NCI-H345 treated with DMSO at 0.1 percent for 48 hours (cell line): ENCODE measurements around the gene IFITM10.

Experiments used
- DNase-seq: peaks from one replicate; lab custom pipeline; 2025; ENCODE audit not compliant: unreplicated experiment; lab: John Stamatoyannopoulos, UW

Gene IFITM10

GRCh38 chr11:1742371-1742770 lies 8.0 kb downstream of the IFITM10 start:
- DNase-seq, result no peak

GRCh38 chr11:1741741-1742140 lies 8.7 kb downstream of the IFITM10 start:
- DNase-seq, result no peak

GRCh38 chr11:1740786-1741530 lies 9.4 kb downstream of the IFITM10 start:
- DNase-seq, result no peak

GRCh38 chr11:1739576-1739975 lies 10.8 kb downstream of the IFITM10 start:
- DNase-seq, result no peak

GRCh38 chr11:1738380-1738779 lies 12.0 kb downstream of the IFITM10 start:
- DNase-seq, result no peak

- no peak for DNase-seq
Observed at GRCh38 chr11:1737080-1737757, 13.2 kb downstream of the IFITM10 start.

- DNase-seq, result no peak
Observed at GRCh38 chr11:1736447-1736992, 13.9 kb downstream of the IFITM10 start.

GRCh38 chr11:1735271-1735670 lies 15.1 kb downstream of the IFITM10 start:
- no peak for DNase-seq

- DNase-seq, result no peak
Observed at GRCh38 chr11:1734641-1735081, 15.7 kb downstream of the IFITM10 start.

GRCh38 chr11:1733716-1734640 lies 16.4 kb downstream of the IFITM10 start:
- no peak for DNase-seq

- no peak for DNase-seq
Observed at GRCh38 chr11:1733009-1733715, 17.2 kb downstream of the IFITM10 start.

- DNase-seq, result no peak
Observed at GRCh38 chr11:1732418-1733008, 17.9 kb downstream of the IFITM10 start.

GRCh38 chr11:1731451-1732059 lies 18.8 kb downstream of the IFITM10 start:
- DNase-seq, result no peak

GRCh38 chr11:1730059-1730629 lies 20.3 kb downstream of the IFITM10 start:
- no peak for DNase-seq

- no peak for DNase-seq
Observed at GRCh38 chr11:1729692-1730011, 20.7 kb downstream of the IFITM10 start.

- no peak for DNase-seq
Observed at GRCh38 chr11:1728931-1729691, 21.3 kb downstream of the IFITM10 start.

GRCh38 chr11:1728301-1728700 lies 22.1 kb downstream of the IFITM10 start:
- DNase-seq, result no peak

- DNase-seq, result no peak
Observed at GRCh38 chr11:1727861-1728260, 22.5 kb downstream of the IFITM10 start.
